ENCODE results near the gene POLR3GL. TPM values are rescaled to one million over a fixed set of nuclear protein-coding genes. Genes with fewer than 3 reads are reported as not detected.

The POLR3GL gene
- total RNA-seq, 1 experiment from 2014 or later, result 7.9 TPM

GRCh38 chr1:146007489-146008133 is 43.1 kb downstream of the POLR3GL start:
- no peaks in the 10 kb centered on the region for H3K79me1 ChIP-seq (ENCODE audit: insufficient read depth, low read depth, low read length, poor library complexity, severe bottlenecking)
- H2BK20ac ChIP-seq (ENCODE audit: low read depth, low read length, poor library complexity, severe bottlenecking), result no peak overlapping the region
- H3T11ph ChIP-seq (ENCODE audit: low read length), result no peak overlapping the region
- H3K27ac ChIP-seq (ENCODE audit: insufficient read length, low read depth, low read length), result no peak overlapping the region
- no peak overlapping the region for H2AK5ac ChIP-seq (ENCODE audit: insufficient read length, low read length)
- H3K27me3 ChIP-seq (ENCODE audit: insufficient read depth, low read length), result no peaks in the 10 kb centered on the region
- no peak overlapping the region for H4K91ac ChIP-seq (ENCODE audit: insufficient read length, low read depth, low read length)
- no peak overlapping the region for H2BK5ac ChIP-seq (ENCODE audit: insufficient read length, low read length)
- no peaks in the 10 kb centered on the region for H3K79me2 ChIP-seq (ENCODE audit: insufficient read depth, low read length)
- Mint-ChIP-seq H3K4me1 (peaks cover 0 to 2% of the 10 kb centered on the region in 2 experiments; a peak in 1 of 4 replicates), H3K27ac (no peak overlapping the region; a peak in 1 of 7 replicates), H3K27me3 (ENCODE audit: low read depth) (no peaks in the 10 kb centered on the region; the same call in 1 of the 2 replicates), H3K36me3 (ENCODE audit: insufficient read depth in 1 of 3, low read depth in 3 of 3) (no peaks in the 10 kb centered on the region), H3K9me3 (no peaks in the 10 kb centered on the region), H3K4me3 (no peak overlapping the region; a peak in 1 of 5 replicates)
- H4K20me1 ChIP-seq (ENCODE audit: control insufficient read depth, insufficient read depth, insufficient read length), result no peaks in the 10 kb centered on the region
- H3K23ac ChIP-seq (ENCODE audit: insufficient read length, low read depth, low read length), result no peak overlapping the region
- no peak for DNase-seq
- no peak overlapping the region for H3K4ac ChIP-seq (ENCODE audit: low read depth, low read length)
- H3K18ac ChIP-seq (ENCODE audit: insufficient read length, low read depth, low read length), result no peak overlapping the region
- no peak overlapping the region for H3K4me2 ChIP-seq (ENCODE audit: insufficient read depth, insufficient read length, low read length)
- H4K5ac ChIP-seq (ENCODE audit: insufficient read length, low read depth, low read length), result no peak overlapping the region
- H4K8ac ChIP-seq (replicated peaks; ENCODE audit: insufficient read length, low read depth, low read length), result no peak overlapping the region
- H3K4me1 ChIP-seq (ENCODE audit: insufficient read depth, low read length), result no peaks in the 10 kb centered on the region
- no CpG with 5 or more reads among the region's 8 CpGs for WGBS (ENCODE audit: extremely low coverage, insufficient read length, low lambda C conversion rate)
- H2BK15ac ChIP-seq (ENCODE audit: low read depth, low read length), result no peak overlapping the region
- no peak overlapping the region for H3K9ac ChIP-seq (ENCODE audit: extremely low read depth, insufficient read length, low read length)
- H3K14ac ChIP-seq (ENCODE audit: insufficient read depth, low read length), result no peak overlapping the region
- H3K56ac ChIP-seq (ENCODE audit: insufficient read length, low read depth, low read length), result no peak overlapping the region
- H2BK120ac ChIP-seq (ENCODE audit: low read depth, low read length, poor library complexity, severe bottlenecking), result no peak overlapping the region
- no peak overlapping the region for H2BK12ac ChIP-seq (ENCODE audit: insufficient read length, low read depth, low read length)
- H2AFZ ChIP-seq (ENCODE audit: low read length), result no peak overlapping the region
- peak; percentile 6; the same call in 2 of the 3 replicates for TF ChIP-seq CTCF (conservative IDR thresholded peaks at IDR 0.05)
- H3K23me2 ChIP-seq (ENCODE audit: insufficient read length, low read depth, low read length, poor library complexity, severe bottlenecking), result no peaks in the 10 kb centered on the region
- no peaks in the 10 kb centered on the region for H3K9me3 ChIP-seq (ENCODE audit: control insufficient read depth, low read depth, low read length)

Data from H9 (cell line).